GM18858 (cell line): ENCODE measurements around the gene MAN2B1.
"Not testable (repeated sequence)": the region's sequence is repeated elsewhere in the genome, so short reads cannot be mapped to it uniquely, and the experiment has no call there.

Source experiments
- ATAC-seq: cut with Tn5 transposase; IDR thresholded peaks from one replicate; pipeline ENCODE4 v1.9.1; 2021; ENCODE audit not compliant: unreplicated experiment

MAN2B1 gene

GRCh38 chr19:12666265-12667048 is at the start of gene MAN2B1, which contains the start of gene WDR83:
Gene MAN2B1, minus strand, starts transcription at chr19:12666742. Its CDS starts 41 bp downstream, at chr19:12666701.
Gene WDR83, plus strand, starts transcription at chr19:12666807. Its CDS starts 2,984 bp downstream, at chr19:12669791.
- ATAC-seq: peak; percentile 33

GRCh38 chr19:12715929-12716328 is 49.4 kb upstream of the MAN2B1 start:
- no peak for ATAC-seq

- ATAC-seq: no peak
These were observed 48.6 kb upstream of the MAN2B1 start for GRCh38 chr19:12715102-12715501.

- ATAC-seq: not testable (repeated sequence)
These were observed 46.8 kb upstream of the MAN2B1 start for GRCh38 chr19:12713304-12713703.

GRCh38 chr19:12712077-12712476 is 45.5 kb upstream of the MAN2B1 start:
- ATAC-seq: not testable (repeated sequence)

GRCh38 chr19:12711187-12711586 is 44.6 kb upstream of the MAN2B1 start:
- ATAC-seq: no peak

GRCh38 chr19:12708641-12709040 is 42.1 kb upstream of the MAN2B1 start:
- ATAC-seq: no peak

- no peak for ATAC-seq
These were observed 39.8 kb upstream of the MAN2B1 start for GRCh38 chr19:12706332-12706718.

- no peak for ATAC-seq
These were observed 39.3 kb upstream of the MAN2B1 start for GRCh38 chr19:12705654-12706331.

- no peak for ATAC-seq
These were observed 38.6 kb upstream of the MAN2B1 start for GRCh38 chr19:12705169-12705568.

GRCh38 chr19:12703046-12703445 is 36.5 kb upstream of the MAN2B1 start:
- no peak for ATAC-seq

- no peak for ATAC-seq
These were observed 35.2 kb upstream of the MAN2B1 start for GRCh38 chr19:12701596-12702282.

- ATAC-seq: no peak
These were observed 31.6 kb upstream of the MAN2B1 start for GRCh38 chr19:12698138-12698537.

- ATAC-seq: not testable (repeated sequence)
These were observed 30.9 kb upstream of the MAN2B1 start for GRCh38 chr19:12697425-12697824.

- ATAC-seq: peak; percentile 67
These were observed 30.1 kb upstream of the MAN2B1 start, which contains the start of gene FBXW9 for GRCh38 chr19:12696366-12697335. Gene FBXW9, minus strand, starts transcription at chr19:12696631. Its CDS starts 50 bp downstream, at chr19:12696581.

GRCh38 chr19:12695997-12696365 is 29.4 kb upstream of the MAN2B1 start:
- ATAC-seq: peak; percentile 15

- ATAC-seq: no peak
These were observed 29.0 kb upstream of the MAN2B1 start for GRCh38 chr19:12695514-12695913.

- ATAC-seq: no peak
These were observed 28.6 kb upstream of the MAN2B1 start for GRCh38 chr19:12695096-12695495.

GRCh38 chr19:12694641-12695040 is 28.1 kb upstream of the MAN2B1 start:
- ATAC-seq: no peak

GRCh38 chr19:12692960-12693359 is 26.4 kb upstream of the MAN2B1 start:
- no peak for ATAC-seq
